H1 (cell line): ENCODE results near the gene SPOCK1. TPM values are rescaled to one million over a fixed set of nuclear protein-coding genes. Genes with fewer than 3 reads are reported as not detected.

Experiments used
- CTCF ChIA-PET: fragments of 300-600 bp; sonication (Branson Sonifier 250); formaldehyde crosslinking; loops from one replicate; lab custom pipeline; 2021; ENCODE audit not compliant: partially characterized antibody; lab: Charles Lee
- POLR2A ChIA-PET: fragments of 300-600 bp; sonication (Branson Sonifier 250); formaldehyde crosslinking; loops from one replicate; lab custom pipeline; 2021; ENCODE audit warnings: inconsistent platforms; ENCODE audit not compliant: partially characterized antibody; lab: Charles Lee
- DNase-seq, 2 experiments: peaks; one replicate each; pipeline versions ENCODE4 v3.0.0 to v3.0.0-alpha.2; 2010 to 2022; ENCODE audit warnings: low spot score in 2 of 2, low read depth in 1 of 2, mixed read lengths in 1 of 2
- FAIRE-seq: peaks from 2 replicates; lab custom pipeline; 2011; peaks lifted over from hg19 to GRCh38; lab: Jason Lieb, UNC
- H2AFZ ChIP-seq: 2 replicates; pipeline ENCODE4 v1.8.1; 2012; ENCODE audit warnings: low read length, inconsistent platforms
- H2AK5ac ChIP-seq: 2 replicates; pipeline ENCODE4 v1.6.1; 2013; ENCODE audit warnings: low read depth, low read length
- H2BK120ac ChIP-seq: replicated peaks from 2 replicates; pipeline ENCODE3; 2013; ENCODE audit warnings: low read depth, low read length, inconsistent platforms
- H2BK12ac ChIP-seq: 2 replicates; pipeline ENCODE4 v1.6.1; 2013; ENCODE audit warnings: low read depth, low read length
- H2BK15ac ChIP-seq: 2 replicates; pipeline ENCODE4 v1.6.1; 2013; ENCODE audit warnings: low read length
- H2BK20ac ChIP-seq: 2 replicates; pipeline ENCODE4 v1.6.1; 2013; ENCODE audit warnings: low read length
- H2BK5ac ChIP-seq: 2 replicates; pipeline ENCODE4 v1.6.1; 2013; ENCODE audit warnings: low read depth, low read length
- H3K14ac ChIP-seq: 2 replicates; pipeline ENCODE4 v1.6.1; 2013; ENCODE audit warnings: inconsistent platforms; ENCODE audit not compliant: insufficient read length
- H3K18ac ChIP-seq: 2 replicates; pipeline ENCODE4 v1.6.1; 2013; ENCODE audit warnings: low read length; ENCODE audit errors: extremely low read depth
- H3K23ac ChIP-seq: 2 replicates; pipeline ENCODE4 v1.6.1; 2013; ENCODE audit warnings: inconsistent platforms; ENCODE audit not compliant: insufficient read length
- H3K23me2 ChIP-seq: 2 replicates; pipeline ENCODE4 v1.6.1; 2013; ENCODE audit warnings: low read depth, low read length
- H3K27ac ChIP-seq: 2 replicates; pipeline ENCODE4 v1.6.1; 2011; ENCODE audit warnings: low read depth, low read length, inconsistent platforms
- H3K27me3 ChIP-seq, 4 experiments: replicated peaks in 1 of 4; 1 replicate in 1 of 4; 2 replicates in 3 of 4; pipeline versions ENCODE4 v1.6.1 to v1.8.1; 2011 to 2013; ENCODE audit warnings: low read length in 3 of 4, mild to moderate bottlenecking in 3 of 4, inconsistent platforms in 2 of 4, mixed read lengths in 2 of 4, moderate library complexity in 1 of 4; ENCODE audit not compliant: control insufficient read depth in 3 of 4, insufficient read depth in 3 of 4; ENCODE audit errors: extremely low read depth in 1 of 4
- H3K36me3 ChIP-seq, 4 experiments: 2 replicates each; pipeline versions ENCODE4 v1.6.1 to v1.8.1; 2011 to 2013; ENCODE audit warnings: mild to moderate bottlenecking in 4 of 4, low read length in 3 of 4, moderate library complexity in 2 of 4, control low read depth in 1 of 4, inconsistent platforms in 1 of 4; ENCODE audit not compliant: insufficient read depth in 4 of 4, control insufficient read depth in 2 of 4
- H3K4ac ChIP-seq: replicated peaks from 2 replicates; pipeline ENCODE3; 2013; ENCODE audit warnings: low read length, low read depth, mixed read lengths, inconsistent platforms; ENCODE audit not compliant: insufficient read length
- H3K4me1 ChIP-seq, 4 experiments: replicated peaks in 1 of 4; 1 replicate in 1 of 4; 2 replicates in 3 of 4; pipeline versions ENCODE4 v1.6.1 to v1.8.1; 2011 to 2013; ENCODE audit warnings: low read length in 3 of 4, inconsistent platforms in 2 of 4, mixed read lengths in 1 of 4; ENCODE audit not compliant: insufficient read depth in 4 of 4, control insufficient read depth in 3 of 4
- H3K4me2 ChIP-seq, 2 experiments: 2 replicates each; pipeline versions ENCODE4 v1.6.1 to v1.8.1; 2011 to 2013; ENCODE audit warnings: low read depth in 2 of 2, low read length in 2 of 2, control low read depth in 1 of 2, inconsistent platforms in 1 of 2, mild to moderate bottlenecking in 1 of 2; ENCODE audit not compliant: insufficient read depth in 1 of 2
- H3K4me3 ChIP-seq, 4 experiments: fragments of 200-600, 300-600 bp in 1 of 4; sonication (generic), shearing (Covaris generic), sonication (Bioruptor Twin) in 1 of 4; 2 replicates each; pipeline versions ENCODE4 v1.5.1 to v1.8.1; 2011 to 2016; ENCODE audit warnings: low read length in 4 of 4, low read depth in 3 of 4, control low read depth in 2 of 4, inconsistent platforms in 2 of 4, mild to moderate bottlenecking in 2 of 4, mixed read lengths in 1 of 4, moderate library complexity in 1 of 4; ENCODE audit not compliant: insufficient read depth in 2 of 4; ENCODE audit errors: extremely low read depth in 1 of 4
- H3K56ac ChIP-seq: replicated peaks from 2 replicates; pipeline ENCODE3; 2013; ENCODE audit warnings: low read depth, mild to moderate bottlenecking, mixed read lengths, low read length, inconsistent platforms; ENCODE audit not compliant: insufficient read length
- H3K79me1 ChIP-seq: 2 replicates; pipeline ENCODE4 v1.6.1; 2013; ENCODE audit warnings: low read depth, low read length, control low read depth
- H3K79me2 ChIP-seq, 2 experiments: 2 replicates each; pipeline versions ENCODE4 v1.6.1 to v1.8.1; 2012 to 2013; ENCODE audit warnings: low read length in 2 of 2, mild to moderate bottlenecking in 2 of 2, inconsistent platforms in 1 of 2; ENCODE audit not compliant: insufficient read depth in 2 of 2, control insufficient read depth in 1 of 2
- H3K9ac ChIP-seq, 4 experiments: replicated peaks in 1 of 4; 1 replicate in 1 of 4; 2 replicates in 3 of 4; pipeline versions ENCODE4 v1.6.1 to v1.8.1; 2011 to 2013; ENCODE audit warnings: low read depth in 3 of 4, low read length in 3 of 4, control low read depth in 2 of 4, mild to moderate bottlenecking in 2 of 4, moderate library complexity in 2 of 4, inconsistent platforms in 1 of 4; ENCODE audit errors: extremely low read depth in 1 of 4
- H3K9me3 ChIP-seq, 2 experiments: 2 replicates each; pipeline versions ENCODE4 v1.6.1 to v1.8.1; 2012 to 2013; ENCODE audit warnings: mild to moderate bottlenecking in 2 of 2, moderate library complexity in 2 of 2, control low read depth in 1 of 2, inconsistent platforms in 1 of 2, low read depth in 1 of 2, low read length in 1 of 2, mixed read lengths in 1 of 2; ENCODE audit not compliant: insufficient read depth in 2 of 2
- H4K20me1 ChIP-seq, 2 experiments: replicated peaks in 1 of 2; 2 replicates each; pipeline versions ENCODE3 to v1.8.1; 2011 to 2013; ENCODE audit warnings: inconsistent platforms in 2 of 2, low read length in 2 of 2, mild to moderate bottlenecking in 1 of 2; ENCODE audit not compliant: insufficient read depth in 2 of 2, control insufficient read depth in 1 of 2
- H4K5ac ChIP-seq: 2 replicates; pipeline ENCODE4 v1.6.1; 2013; ENCODE audit warnings: low read length, low read depth, mixed read lengths, inconsistent platforms; ENCODE audit not compliant: insufficient read length
- H4K8ac ChIP-seq: 2 replicates; pipeline ENCODE4 v1.8.0; 2013; ENCODE audit warnings: mild to moderate bottlenecking, moderate library complexity, low read length, inconsistent platforms; ENCODE audit not compliant: insufficient read depth; ENCODE audit errors: extremely low read depth
- H4K91ac ChIP-seq: replicated peaks from 2 replicates; pipeline ENCODE3; 2013; ENCODE audit warnings: low read length, mixed read lengths, inconsistent platforms; ENCODE audit not compliant: insufficient read length
- SIN3A ChIP-seq, 2 experiments: IDR thresholded peaks in 1 of 2; conservative IDR thresholded peaks in 1 of 2; 2 replicates each; pipeline ENCODE4 v1.6.1; 2011 to 2012; ENCODE audit warnings: low read length in 2 of 2, improper control_type of control experiment in 1 of 2, low read depth in 1 of 2, mild to moderate bottlenecking in 1 of 2
- SP2 ChIP-seq: IDR thresholded peaks from 2 replicates; pipeline ENCODE4 v1.6.1; 2012; ENCODE audit warnings: mild to moderate bottlenecking, low read length, inconsistent platforms
- TEAD4 ChIP-seq: IDR thresholded peaks from 2 replicates; pipeline ENCODE4 v1.6.1; 2012; ENCODE audit warnings: low read depth, low read length, inconsistent platforms, mixed read lengths
- WGBS, 2 experiments: shearing (Covaris generic) in 1 of 2; methylation state at CpG; one replicate each; pipeline versions ENCODE4 v1.1.6 to v1.1.7; 2013 to 2015; ENCODE audit warnings: low lambda C conversion rate in 2 of 2, mixed read lengths in 2 of 2, inconsistent platforms in 1 of 2, low coverage in 1 of 2, missing lambda C conversion rate in 1 of 2; ENCODE audit not compliant: insufficient replicate concordance in 2 of 2, insufficient coverage in 1 of 2, insufficient read length in 1 of 2; ENCODE audit errors: extremely low coverage in 1 of 2, missing lambda C conversion rate in 1 of 2; 5-methylcytosine and 5-hydroxymethylcytosine counted together
- polyA plus RNA-seq, 7 experiments: library from polyadenylated mRNA; depleted of rRNA in 3 of 7; stranded (reverse) in 5 of 7; unstranded in 2 of 7; fragments of >200 nt in 5 of 7; fragments of 200-250 nt in 2 of 7; gene quantifications; 1 replicate in 5 of 7; 2 replicates in 1 of 7; 4 replicates in 1 of 7; pipeline versions ENCODE4 v1.2.1 to v1.2.3, GENCODE V29; 2011 to 2013; ENCODE audit warnings: missing spikeins in 2 of 7, mixed read lengths in 2 of 7
- total RNA-seq: library from RNA; stranded (reverse); fragmentation: NEBNext Ultra II Directional; extraction: Animal tissue kit (Norgen Biotek cat#: 25700); gene quantifications from 2 replicates; pipeline ENCODE4 v1.2.1, GENCODE V29; 2021

Gene SPOCK1
- total and polyA plus RNA-seq, 2 of the 8 experiments (the other 6 are each of a cell fraction or from before 2014, with no cell fraction given) = 6.9 to 18.1 TPM

DNA sequence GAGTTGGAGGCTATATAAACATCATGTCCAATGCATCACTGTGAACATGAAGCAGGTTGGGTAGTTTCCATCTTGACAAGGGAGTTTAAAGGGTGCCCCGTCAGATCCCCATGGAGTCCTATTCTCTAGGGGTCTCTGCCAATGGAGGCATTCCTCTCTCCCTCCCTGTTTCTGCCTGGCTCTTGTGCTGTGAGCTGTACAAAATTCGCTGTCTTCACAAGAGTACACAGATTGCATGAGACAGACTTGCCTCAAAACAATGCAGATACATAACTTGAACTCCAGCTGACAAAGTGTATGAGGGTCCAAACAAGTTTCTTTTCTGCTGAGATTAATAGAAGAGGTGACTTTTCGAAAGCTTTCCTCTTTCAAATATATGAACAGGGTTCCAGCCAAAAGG lies 165.2 kb downstream of the SPOCK1 start:
- no peaks in the 10 kb centered on the region for H3K9me3 ChIP-seq
- ChIA-PET POLR2A (interaction anchor here (0.5 kb wide), 1 partner anchor 275 kb away, joined by 3 read pairs; no protein-coding TSS in a partner anchor), CTCF (interaction anchor here (1.4 to 3.4 kb wide), 2 partner anchors 12 to 13 kb away, joined by 4 to 18 read pairs; no protein-coding TSS in a partner anchor)
- no peak overlapping the region for H3K4ac ChIP-seq
- no peak overlapping the region for H3K4me3 ChIP-seq
- H2BK20ac ChIP-seq = no peak overlapping the region
- H3K36me3 ChIP-seq = no peaks in the 10 kb centered on the region
- FAIRE-seq (no peak), DNase-seq (no peak)
- H2BK120ac ChIP-seq = no peak overlapping the region
- H4K91ac ChIP-seq = no peak overlapping the region
- no peak overlapping the region for H3K27ac ChIP-seq
- no peak overlapping the region for H2AFZ ChIP-seq
- no peak overlapping the region for H2BK15ac ChIP-seq
- H3K4me2 ChIP-seq = no peak overlapping the region
- H3K23me2 ChIP-seq = no peaks in the 10 kb centered on the region
- H4K20me1 ChIP-seq = no peaks in the 10 kb centered on the region
- TF ChIP-seq SIN3A (conservative IDR thresholded peaks at IDR 0.05 in 1 of 2, IDR thresholded peaks at IDR 0.05 in 1 of 2; ENCODE audit: low read depth in 1 of 2, low read length in 2 of 2) (no peak), TEAD4 (no peak), SP2 (no peak)
- WGBS, 2 experiments = 92% methylated on average over 3 of the region's 3 CpGs; no CpG with 5 or more reads in 1 of the 2 experiments
- H3K9ac ChIP-seq = no peak overlapping the region
- H3K18ac ChIP-seq = no peak overlapping the region
- H3K56ac ChIP-seq = no peak overlapping the region
- H2BK12ac ChIP-seq = no peak overlapping the region
- H2BK5ac ChIP-seq = no peak overlapping the region
- H4K8ac ChIP-seq = no peak overlapping the region
- H3K23ac ChIP-seq = no peak overlapping the region
- H3K27me3 ChIP-seq = no peaks in the 10 kb centered on the region
- 0 out of 7 replicates have a peak, but pooled peaks cover 0 to 2% (median 0%) of the 10 kb centered on the region in 4 experiments for H3K4me1 ChIP-seq
- H3K14ac ChIP-seq = no peak overlapping the region
- no peak overlapping the region for H2AK5ac ChIP-seq
- H3K79me2 ChIP-seq = no peaks in the 10 kb centered on the region
- H4K5ac ChIP-seq = no peak overlapping the region
- no peaks in the 10 kb centered on the region for H3K79me1 ChIP-seq
